ENCODE data around the gene IGSF9. TPM values are rescaled to one million over a fixed set of nuclear protein-coding genes. Genes with fewer than 3 reads are reported as not detected.

IGSF9 gene
- total and polyA plus RNA-seq, 2 of the 4 experiments (the other 2 are of a cell fraction), result 0.05 TPM; not detected in 1

- dilution Hi-C loops (cut with HindIII; ENCODE audit: low sequenced_read_pairs, unreplicated experiment) (no loop called here), in situ Hi-C loops (cut with MboI; ENCODE audit: low sequenced_read_pairs) (no loop called here), intact Hi-C loops (cut with micrococcal nuclease) (loop anchor here (10.0 kb wide), 1 partner anchor 287 kb away; no protein-coding TSS in a partner anchor)
- H3K27ac ChIP-seq (ENCODE audit: insufficient read depth, low read length), result no peak overlapping the region
- no peak overlapping the region for H3K23ac ChIP-seq (ENCODE audit: low read depth, low read length)
- no peak overlapping the region for H2AK5ac ChIP-seq (ENCODE audit: low read depth, low read length)
- no peak for TF ChIP-seq RCOR1 (IDR thresholded peaks at IDR 0.05; ENCODE audit: insufficient replicate concordance, low read length)
- TF ChIP-seq MAFK (IDR thresholded peaks at IDR 0.05; ENCODE audit: low read depth, low read length), result no peak
- no peak for TF ChIP-seq BHLHE40 (IDR thresholded peaks at IDR 0.05; ENCODE audit: low read depth, low read length)
- TF ChIP-seq RFX5 (IDR thresholded peaks at IDR 0.05; ENCODE audit: low read depth, low read length), result no peak
- no peak for TF ChIP-seq RAD21 (IDR thresholded peaks at IDR 0.05; ENCODE audit: low read length)
- TF ChIP-seq CHD1 (IDR thresholded peaks at IDR 0.05; ENCODE audit: low read depth, low read length), result no peak
- TF ChIP-seq CTCF (conservative IDR thresholded peaks at IDR 0.05; ENCODE audit: low read depth, low read length), result no peak
- no peak for TF ChIP-seq POLR2A (IDR thresholded peaks at IDR 0.05; ENCODE audit: low read depth, low read length)
- no peak for TF ChIP-seq SMC3 (IDR thresholded peaks at IDR 0.05; ENCODE audit: low read depth, low read length)
- TF ChIP-seq ELK1 (IDR thresholded peaks at IDR 0.05; ENCODE audit: borderline replicate concordance, low read depth, low read length), result no peak
- no peak for TF ChIP-seq MAZ (IDR thresholded peaks at IDR 0.05; ENCODE audit: borderline replicate concordance, low read depth, low read length)
- no peak for TF ChIP-seq MXI1 (IDR thresholded peaks at IDR 0.05; ENCODE audit: borderline replicate concordance, low read depth, low read length)
- TF ChIP-seq NFE2L2 (IDR thresholded peaks at IDR 0.05; ENCODE audit: low read depth, low read length), result no peak
- TF ChIP-seq FOS (IDR thresholded peaks at IDR 0.05; ENCODE audit: low read depth, low read length), result no peak
- no peak for TF ChIP-seq USF2 (IDR thresholded peaks at IDR 0.05; ENCODE audit: low read depth, low read length)
- TF ChIP-seq CEBPB (IDR thresholded peaks at IDR 0.05; ENCODE audit: low read depth, low read length), result no peak
- no peak overlapping the region for H3K4ac ChIP-seq (ENCODE audit: low read depth, low read length)
- no peak overlapping the region for H3K18ac ChIP-seq (ENCODE audit: low read depth, low read length)
- no peak overlapping the region for H2AFZ ChIP-seq (replicated peaks; ENCODE audit: low read length, poor library complexity)
- no peak overlapping the region for H4K5ac ChIP-seq (ENCODE audit: low read depth, low read length)
- H2BK15ac ChIP-seq (ENCODE audit: low read depth, low read length), result no peak overlapping the region
- no peak overlapping the region for H3K56ac ChIP-seq (ENCODE audit: extremely low read depth, insufficient read depth, low read length)
- no peak overlapping the region for H3K14ac ChIP-seq (replicated peaks; ENCODE audit: low read depth, low read length)
- no peaks in the 10 kb centered on the region for H3K9me3 ChIP-seq (ENCODE audit: control insufficient read depth, insufficient read depth, low read length)
- H4K8ac ChIP-seq (ENCODE audit: low read depth in 2 of 2, low read length in 2 of 2), result no peak overlapping the region
- ChIA-PET POLR2A (ENCODE audit: unreplicated experiment) (no interaction called here), CTCF (interaction anchor here (0.6 kb wide), 1 partner anchor 131 kb away, joined by 4 read pairs; no protein-coding TSS in a partner anchor)
- no peak overlapping the region for H3K4me3 ChIP-seq (ENCODE audit: insufficient read depth, low read depth, low read length)
- H2BK5ac ChIP-seq (ENCODE audit: low read depth, low read length, poor library complexity, severe bottlenecking), result no peak overlapping the region
- H4K91ac ChIP-seq (ENCODE audit: insufficient read depth, low read depth, low read length), result no peak overlapping the region
- no peak overlapping the region for H2BK120ac ChIP-seq (ENCODE audit: low read depth, low read length)
- BruUV-seq (replicated peaks), result no TSS peak
- no peak for DNase-seq
- peaks cover 4% of the 10 kb centered on the region for H3K4me1 ChIP-seq (ENCODE audit: control insufficient read depth, insufficient read depth, low read length)
- WGBS, 2 experiments (ENCODE audit: extremely low coverage in 2 of 2, insufficient read length in 1 of 2), result 89% methylated on average over 4 of the region's 13 CpGs; no CpG with 5 or more reads in 1 of the 2 experiments
- no peaks in the 10 kb centered on the region; the same call in 1 of the 2 replicates for H3K27me3 ChIP-seq (ENCODE audit: control insufficient read depth, insufficient read depth, low read length)
- no peak overlapping the region for H2AK9ac ChIP-seq (replicated peaks; ENCODE audit: low read depth, low read length, poor library complexity)
- peaks cover 10% of the 10 kb centered on the region for H4K20me1 ChIP-seq (ENCODE audit: insufficient read depth, low read length)
- H3K36me3 ChIP-seq (ENCODE audit: control insufficient read depth, insufficient read depth, low read length), result no peaks in the 10 kb centered on the region
- no peak overlapping the region for H3K4me2 ChIP-seq (ENCODE audit: low read depth, low read length)
- H3K9me1 ChIP-seq (ENCODE audit: insufficient read depth, low read length), result 0 out of 2 replicates have a peak, but pooled peaks cover 3% of the 10 kb centered on the region
- H3K79me1 ChIP-seq (ENCODE audit: low read depth in 1 of 2, low read length in 2 of 2), result peaks cover 0 to 14% of the 10 kb centered on the region in 2 experiments; a peak in 1 of 4 replicates
- ATAC-seq (ENCODE audit: low read depth), result no peak
- no peak overlapping the region for H2BK20ac ChIP-seq (ENCODE audit: low read depth, low read length)
- H3K9ac ChIP-seq (ENCODE audit: low read depth, low read length), result no peak overlapping the region
These were observed 17.5 kb downstream of the IGSF9 start for GRCh38 chr1:159927849-159928431.

All from IMR-90 (cell line).